Epithelial cell of esophagus (primary cell): ENCODE data around the gene BATF.

Source experiments
- DNase-seq: peaks from one replicate; pipeline ENCODE4 v3.0.0; 2010; ENCODE audit warnings: low read depth
- H3K4me3 ChIP-seq: 2 replicates; pipeline ENCODE4 v1.5.1; 2011; ENCODE audit warnings: mild to moderate bottlenecking, low read length, control low read depth
- CTCF ChIP-seq: IDR thresholded peaks from 2 replicates; pipeline ENCODE4 v1.5.1; 2011; ENCODE audit warnings: low read depth, mild to moderate bottlenecking, low read length, control low read depth, inconsistent platforms; ENCODE audit not compliant: insufficient read depth; ENCODE audit errors: missing control alignments

The BATF gene

GRCh38 chr14:75565056-75565455 is 42.8 kb downstream of the BATF start:
- DNase-seq, result no peak
- no peak for TF ChIP-seq CTCF
- no peak overlapping the region for H3K4me3 ChIP-seq

GRCh38 chr14:75566321-75566720 is 44.1 kb downstream of the BATF start:
- TF ChIP-seq CTCF, result no peak
- H3K4me3 ChIP-seq, result no peak overlapping the region
- peak; percentile 34 for DNase-seq

GRCh38 chr14:75566752-75567151 is 44.5 kb downstream of the BATF start:
- H3K4me3 ChIP-seq, result no peak overlapping the region
- TF ChIP-seq CTCF, result no peak
- DNase-seq, result no peak

- DNase-seq, result no peak
- TF ChIP-seq CTCF, result no peak
- no peak overlapping the region for H3K4me3 ChIP-seq
These were observed 45.9 kb downstream of the BATF start for GRCh38 chr14:75568140-75568539.

GRCh38 chr14:75568791-75569190 is 46.5 kb downstream of the BATF start:
- H3K4me3 ChIP-seq, result no peak overlapping the region
- DNase-seq, result no peak
- no peak for TF ChIP-seq CTCF

- no peak for DNase-seq
- no peak for TF ChIP-seq CTCF
- no peak overlapping the region for H3K4me3 ChIP-seq
These were observed 48.5 kb downstream of the BATF start for GRCh38 chr14:75570797-75571196.

GRCh38 chr14:75572104-75572503 is 49.8 kb downstream of the BATF start:
- no peak overlapping the region for H3K4me3 ChIP-seq
- no peak for DNase-seq
- TF ChIP-seq CTCF, result no peak
